Measurements from ENCODE around the gene VPS52. TPM values are rescaled to one million over a fixed set of nuclear protein-coding genes. Genes with fewer than 3 reads are reported as not detected.

VPS52 gene
- total RNA-seq, 1 donor from 2014 or later = 42.2 TPM

DNA sequence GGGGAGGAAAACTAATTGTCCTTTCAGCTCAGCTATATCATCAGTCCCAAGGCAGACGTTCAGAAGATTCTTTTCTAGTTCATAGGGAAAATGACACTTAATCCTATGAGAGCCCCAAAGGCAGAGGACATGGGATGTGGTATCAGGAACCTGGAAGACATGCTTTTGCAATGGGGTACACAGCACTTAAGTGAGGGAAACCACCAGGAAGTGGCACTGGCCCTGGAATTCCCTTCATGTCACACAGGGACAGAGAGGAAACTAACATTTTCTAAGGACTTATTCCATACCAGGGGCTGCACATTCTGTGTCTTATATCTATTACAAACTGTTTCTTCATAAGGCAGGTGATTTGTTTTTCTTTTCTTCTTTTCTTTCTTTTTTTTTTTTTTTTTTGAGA, 28.2 kb downstream of the VPS52 start:
- intact Hi-C loops (cut with DNase I) = loop anchor here (10.0 kb wide), 1 partner anchor 129 kb away; no protein-coding TSS in a partner anchor

DNA sequence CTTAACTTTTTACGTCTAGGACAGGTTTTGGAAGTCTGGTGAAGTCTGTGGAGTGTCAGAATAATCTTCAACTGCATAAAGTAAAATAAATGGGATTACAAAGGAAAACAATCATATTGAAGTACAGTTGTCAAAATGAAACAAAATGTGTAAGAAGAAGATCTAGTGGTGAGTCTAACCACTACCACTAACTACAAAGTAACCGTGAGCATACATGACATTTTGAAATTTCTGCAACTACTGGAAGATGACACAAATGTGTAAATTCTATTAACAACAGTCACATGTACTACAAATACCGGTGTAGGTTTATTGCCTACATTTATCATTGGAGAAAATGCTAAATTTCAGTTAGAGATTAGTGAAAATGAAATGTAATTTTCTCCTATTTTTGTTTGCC, 29.7 kb downstream of the VPS52 start:
- no peak for DNase-seq (ENCODE audit: extremely low spot score in 2 of 2)
- intact Hi-C loops (cut with DNase I) = loop anchor here (10.0 kb wide), 1 partner anchor 127 kb away; no protein-coding TSS in a partner anchor
- H3K27me3 ChIP-seq = no peaks in the 10 kb centered on the region
- no peaks in the 10 kb centered on the region for H3K4me1 ChIP-seq
- no peaks in the 10 kb centered on the region for H3K36me3 ChIP-seq
- no peak overlapping the region for H3K27ac ChIP-seq
- no peak overlapping the region for H3K4me3 ChIP-seq
- TF ChIP-seq, protein P1, sequence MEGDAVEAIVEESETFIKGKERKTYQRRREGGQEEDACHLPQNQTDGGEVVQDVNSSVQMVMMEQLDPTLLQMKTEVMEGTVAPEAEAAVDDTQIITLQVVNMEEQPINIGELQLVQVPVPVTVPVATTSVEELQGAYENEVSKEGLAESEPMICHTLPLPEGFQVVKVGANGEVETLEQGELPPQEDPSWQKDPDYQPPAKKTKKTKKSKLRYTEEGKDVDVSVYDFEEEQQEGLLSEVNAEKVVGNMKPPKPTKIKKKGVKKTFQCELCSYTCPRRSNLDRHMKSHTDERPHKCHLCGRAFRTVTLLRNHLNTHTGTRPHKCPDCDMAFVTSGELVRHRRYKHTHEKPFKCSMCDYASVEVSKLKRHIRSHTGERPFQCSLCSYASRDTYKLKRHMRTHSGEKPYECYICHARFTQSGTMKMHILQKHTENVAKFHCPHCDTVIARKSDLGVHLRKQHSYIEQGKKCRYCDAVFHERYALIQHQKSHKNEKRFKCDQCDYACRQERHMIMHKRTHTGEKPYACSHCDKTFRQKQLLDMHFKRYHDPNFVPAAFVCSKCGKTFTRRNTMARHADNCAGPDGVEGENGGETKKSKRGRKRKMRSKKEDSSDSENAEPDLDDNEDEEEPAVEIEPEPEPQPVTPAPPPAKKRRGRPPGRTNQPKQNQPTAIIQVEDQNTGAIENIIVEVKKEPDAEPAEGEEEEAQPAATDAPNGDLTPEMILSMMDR (IDR thresholded peaks at IDR 0.05) = no peak
- TF ChIP-seq POLR2A (IDR thresholded peaks at IDR 0.05) (no peak), POLR2AphosphoS5 (IDR thresholded peaks at IDR 0.05; ENCODE audit: insufficient read depth in 1 of 2, low read depth in 1 of 2) (no peak)
- H3K9me3 ChIP-seq = no peaks in the 10 kb centered on the region

More for the DNA sequence above, 28.2 kb downstream of the VPS52 start:
- TF ChIP-seq POLR2A (IDR thresholded peaks at IDR 0.05) (no peak), POLR2AphosphoS5 (IDR thresholded peaks at IDR 0.05; ENCODE audit: insufficient read depth in 1 of 2, low read depth in 1 of 2) (no peak)
- TF ChIP-seq, protein P1 (IDR thresholded peaks at IDR 0.05) = no peak
- peaks cover 6% of the 10 kb centered on the region for H3K4me1 ChIP-seq
- DNase-seq (ENCODE audit: extremely low spot score in 2 of 2) = no peak
- H3K9me3 ChIP-seq = no peaks in the 10 kb centered on the region
- no peaks in the 10 kb centered on the region for H3K27me3 ChIP-seq
- no peak overlapping the region for H3K4me3 ChIP-seq
- H3K27ac ChIP-seq = no peak overlapping the region
- no peaks in the 10 kb centered on the region for H3K36me3 ChIP-seq

DNA sequence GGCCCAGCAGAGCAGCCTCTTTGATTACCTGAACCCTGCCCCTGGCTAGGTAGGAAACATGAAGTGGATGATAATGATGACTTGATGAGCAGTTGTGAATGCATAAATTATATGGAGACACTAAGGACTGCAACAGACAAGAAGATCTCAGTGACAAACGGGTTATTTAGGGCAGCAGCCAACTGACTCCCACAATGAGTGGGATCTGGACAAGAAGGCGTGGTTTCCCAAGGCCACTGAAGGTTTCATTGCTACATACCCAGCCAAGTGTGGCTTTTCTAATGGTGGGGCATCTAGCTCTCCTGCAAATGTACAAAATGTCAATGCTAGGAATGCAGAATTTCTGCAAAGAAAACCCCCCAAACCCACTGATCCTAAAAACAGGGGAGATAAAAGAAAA, 33.9 kb downstream of the VPS52 start:
- Histone ChIP-seq H3K36me3 (no peaks in the 10 kb centered on the region), H3K9me3 (no peaks in the 10 kb centered on the region), H3K4me3 (no peak overlapping the region), H3K27me3 (no peaks in the 10 kb centered on the region), H3K27ac (no peak overlapping the region), H3K4me1 (no peaks in the 10 kb centered on the region)
- intact Hi-C loops (cut with DNase I) = no loop called here
- DNase-seq (ENCODE audit: extremely low spot score in 2 of 2) = no peak
- TF ChIP-seq, protein P1 (IDR thresholded peaks at IDR 0.05) = no peak
- no peak for TF ChIP-seq POLR2A (IDR thresholded peaks at IDR 0.05)
- TF ChIP-seq POLR2AphosphoS5 (IDR thresholded peaks at IDR 0.05; ENCODE audit: insufficient read depth in 1 of 2, low read depth in 1 of 2) = no peak

DNA sequence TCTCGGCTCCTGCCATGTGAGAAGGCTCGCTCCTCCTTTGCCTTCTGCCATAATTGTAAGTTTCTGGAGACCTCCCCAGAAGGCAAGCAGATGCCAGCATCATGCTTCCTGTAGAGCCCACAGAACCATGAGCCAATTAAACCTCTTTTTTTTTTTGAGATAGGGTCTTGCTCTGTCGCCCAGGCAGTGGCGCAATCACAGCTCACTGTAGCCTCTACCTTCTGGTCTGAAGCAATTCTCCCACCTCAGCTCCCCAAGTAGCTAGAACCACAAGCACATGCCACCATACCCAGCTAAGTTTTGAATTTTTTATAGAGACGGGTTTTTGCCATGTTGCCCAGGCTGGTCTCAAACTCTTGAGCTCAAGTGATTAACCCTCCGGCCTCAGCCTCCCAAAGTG, 34.8 kb downstream of the VPS52 start:
- DNase-seq (ENCODE audit: extremely low spot score in 2 of 2) = no peak
- Histone ChIP-seq H3K9me3 (no peaks in the 10 kb centered on the region), H3K27ac (no peak overlapping the region), H3K4me3 (no peak overlapping the region), H3K36me3 (no peaks in the 10 kb centered on the region), H3K4me1 (no peaks in the 10 kb centered on the region), H3K27me3 (no peaks in the 10 kb centered on the region)
- intact Hi-C loops (cut with DNase I) = no loop called here
- TF ChIP-seq, protein P1 (IDR thresholded peaks at IDR 0.05) = no peak
- TF ChIP-seq POLR2AphosphoS5 (IDR thresholded peaks at IDR 0.05; ENCODE audit: insufficient read depth in 1 of 2, low read depth in 1 of 2) (no peak), POLR2A (IDR thresholded peaks at IDR 0.05) (no peak)

DNA sequence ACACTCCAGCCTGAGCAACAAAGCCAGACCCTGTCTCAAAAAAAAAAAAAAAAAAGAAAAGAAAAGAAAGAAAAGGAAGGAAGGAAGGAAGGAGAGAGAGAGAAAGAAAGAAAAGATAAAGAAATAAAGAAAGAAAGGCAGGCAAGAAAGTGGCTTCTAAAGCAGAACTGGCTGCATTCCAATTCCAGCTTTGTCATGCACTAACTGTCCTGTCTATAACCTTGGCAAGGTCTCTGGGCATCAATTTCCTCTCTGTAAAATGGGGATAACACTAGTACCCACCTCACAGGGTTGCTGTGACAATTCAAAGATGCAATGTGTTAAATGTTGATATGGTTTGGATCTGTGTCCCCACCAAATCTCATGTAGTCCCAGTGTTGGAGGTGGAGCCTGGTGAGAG, 35.3 kb downstream of the VPS52 start:
- H3K9me3 ChIP-seq = no peaks in the 10 kb centered on the region
- TF ChIP-seq POLR2A (IDR thresholded peaks at IDR 0.05) (no peak), POLR2AphosphoS5 (IDR thresholded peaks at IDR 0.05; ENCODE audit: insufficient read depth in 1 of 2, low read depth in 1 of 2) (no peak)
- TF ChIP-seq, protein P1 (IDR thresholded peaks at IDR 0.05) = no peak
- DNase-seq (ENCODE audit: extremely low spot score in 2 of 2) = no peak
- no peaks in the 10 kb centered on the region for H3K27me3 ChIP-seq
- H3K4me1 ChIP-seq = no peaks in the 10 kb centered on the region
- H3K36me3 ChIP-seq = no peaks in the 10 kb centered on the region
- H3K4me3 ChIP-seq = no peak overlapping the region
- no peak overlapping the region for H3K27ac ChIP-seq
- intact Hi-C loops (cut with DNase I) = no loop called here
